ENCODE results near the gene CRTC1.

DNA sequence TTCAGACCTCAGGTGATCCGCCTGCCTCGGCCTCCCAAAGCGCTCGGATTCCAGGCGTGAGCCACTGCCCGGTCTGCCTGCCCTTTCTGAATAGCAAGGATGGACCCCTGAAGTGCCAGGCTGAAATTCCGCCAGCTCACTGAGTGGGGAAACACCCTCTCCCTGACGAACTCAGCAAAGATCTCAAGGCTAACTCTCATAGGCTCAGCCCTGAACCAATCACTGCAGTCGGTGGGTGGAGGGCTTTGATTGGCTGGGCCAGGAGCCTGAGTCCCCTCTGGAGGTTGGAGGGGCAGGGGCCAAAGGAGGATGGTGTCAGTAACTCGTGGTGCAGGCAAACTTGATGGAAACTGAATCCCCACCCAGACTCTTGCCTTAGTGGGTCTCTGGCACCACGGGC is 118.9 kb downstream of the CRTC1 start:
- TF ChIP-seq, protein P1, sequence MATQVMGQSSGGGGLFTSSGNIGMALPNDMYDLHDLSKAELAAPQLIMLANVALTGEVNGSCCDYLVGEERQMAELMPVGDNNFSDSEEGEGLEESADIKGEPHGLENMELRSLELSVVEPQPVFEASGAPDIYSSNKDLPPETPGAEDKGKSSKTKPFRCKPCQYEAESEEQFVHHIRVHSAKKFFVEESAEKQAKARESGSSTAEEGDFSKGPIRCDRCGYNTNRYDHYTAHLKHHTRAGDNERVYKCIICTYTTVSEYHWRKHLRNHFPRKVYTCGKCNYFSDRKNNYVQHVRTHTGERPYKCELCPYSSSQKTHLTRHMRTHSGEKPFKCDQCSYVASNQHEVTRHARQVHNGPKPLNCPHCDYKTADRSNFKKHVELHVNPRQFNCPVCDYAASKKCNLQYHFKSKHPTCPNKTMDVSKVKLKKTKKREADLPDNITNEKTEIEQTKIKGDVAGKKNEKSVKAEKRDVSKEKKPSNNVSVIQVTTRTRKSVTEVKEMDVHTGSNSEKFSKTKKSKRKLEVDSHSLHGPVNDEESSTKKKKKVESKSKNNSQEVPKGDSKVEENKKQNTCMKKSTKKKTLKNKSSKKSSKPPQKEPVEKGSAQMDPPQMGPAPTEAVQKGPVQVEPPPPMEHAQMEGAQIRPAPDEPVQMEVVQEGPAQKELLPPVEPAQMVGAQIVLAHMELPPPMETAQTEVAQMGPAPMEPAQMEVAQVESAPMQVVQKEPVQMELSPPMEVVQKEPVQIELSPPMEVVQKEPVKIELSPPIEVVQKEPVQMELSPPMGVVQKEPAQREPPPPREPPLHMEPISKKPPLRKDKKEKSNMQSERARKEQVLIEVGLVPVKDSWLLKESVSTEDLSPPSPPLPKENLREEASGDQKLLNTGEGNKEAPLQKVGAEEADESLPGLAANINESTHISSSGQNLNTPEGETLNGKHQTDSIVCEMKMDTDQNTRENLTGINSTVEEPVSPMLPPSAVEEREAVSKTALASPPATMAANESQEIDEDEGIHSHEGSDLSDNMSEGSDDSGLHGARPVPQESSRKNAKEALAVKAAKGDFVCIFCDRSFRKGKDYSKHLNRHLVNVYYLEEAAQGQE (IDR thresholded peaks at IDR 0.05; ENCODE audit: insufficient read depth in 1 of 2, low read depth in 2 of 2, low read length in 2 of 2): no peak
- TF ChIP-seq POLR2AphosphoS5 (IDR thresholded peaks at IDR 0.05; ENCODE audit: low read depth, low read length): no peak
- TF ChIP-seq TAF1 (IDR thresholded peaks at IDR 0.05; ENCODE audit: borderline replicate concordance, insufficient read depth, low read length): no peak
- TF ChIP-seq SIN3A (IDR thresholded peaks at IDR 0.05; ENCODE audit: borderline replicate concordance, insufficient read depth, low read length): no peak
